GM18498 (cell line): ENCODE measurements around the gene TTC29.
"Not testable (repeated sequence)": the region's sequence is repeated elsewhere in the genome, so short reads cannot be mapped to it uniquely, and the experiment has no call there.

Source experiments
- ATAC-seq: cut with Tn5 transposase; IDR thresholded peaks from one replicate; pipeline ENCODE4 v1.9.1; 2021; ENCODE audit warnings: mild to moderate bottlenecking, moderate library complexity; ENCODE audit not compliant: unreplicated experiment

The TTC29 gene

DNA sequence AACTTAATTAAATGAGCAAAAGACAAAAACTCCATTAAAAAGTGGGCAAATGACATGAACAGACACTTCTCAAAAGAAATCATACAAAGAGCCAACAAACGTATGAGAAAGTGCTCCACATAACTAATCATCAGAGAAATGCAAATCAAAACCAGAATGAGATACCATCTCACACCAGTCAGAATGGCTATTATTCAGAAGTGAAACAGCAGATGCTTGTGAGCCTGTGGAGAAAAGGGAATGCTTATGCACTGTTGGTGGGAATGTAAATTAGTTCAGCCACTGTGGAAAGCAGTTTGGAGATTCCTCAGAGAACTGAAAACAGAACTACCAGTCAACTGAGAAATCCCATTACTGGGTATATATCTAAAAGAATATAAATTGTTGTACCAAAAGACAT is 222.1 kb downstream of the TTC29 start:
- not testable (repeated sequence) for ATAC-seq

DNA sequence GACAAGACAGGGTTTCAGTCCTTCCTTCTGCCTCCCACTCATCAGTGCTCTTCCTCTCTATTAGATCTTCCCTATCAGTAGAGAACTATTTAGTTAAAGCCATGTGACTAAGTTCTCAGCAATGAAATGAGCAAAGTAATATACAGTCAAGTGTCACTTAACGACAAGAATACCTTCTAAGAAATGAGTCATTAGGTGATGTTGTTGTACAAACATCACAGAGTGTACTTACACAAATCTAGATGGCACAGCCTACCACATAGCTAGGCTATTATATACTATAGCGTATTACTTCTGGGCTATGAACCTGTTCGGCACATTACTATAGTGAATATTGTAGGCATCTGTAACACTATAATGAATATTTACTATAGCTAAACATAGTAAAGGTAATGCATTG is 235.7 kb downstream of the TTC29 start:
- ATAC-seq: no peak

DNA sequence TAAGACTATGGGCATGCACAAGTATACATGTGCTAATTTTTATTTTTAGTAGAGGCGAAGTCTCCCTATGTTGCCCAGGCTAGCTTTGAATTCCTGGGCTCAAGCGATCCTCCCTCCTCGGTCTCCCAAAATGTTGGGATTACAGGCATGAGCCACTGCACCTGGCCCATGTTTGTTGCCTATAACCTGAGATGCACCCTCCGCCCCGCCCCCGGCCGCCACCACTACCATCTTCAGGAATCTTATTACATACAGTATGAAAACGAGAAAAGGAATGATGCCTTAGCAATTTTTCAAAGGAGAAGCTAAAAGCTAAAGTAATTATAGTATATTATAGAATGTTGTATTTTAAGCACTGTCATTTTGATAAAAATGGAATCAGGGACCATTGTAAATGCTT is 245.8 kb downstream of the TTC29 start:
- ATAC-seq: no peak

DNA sequence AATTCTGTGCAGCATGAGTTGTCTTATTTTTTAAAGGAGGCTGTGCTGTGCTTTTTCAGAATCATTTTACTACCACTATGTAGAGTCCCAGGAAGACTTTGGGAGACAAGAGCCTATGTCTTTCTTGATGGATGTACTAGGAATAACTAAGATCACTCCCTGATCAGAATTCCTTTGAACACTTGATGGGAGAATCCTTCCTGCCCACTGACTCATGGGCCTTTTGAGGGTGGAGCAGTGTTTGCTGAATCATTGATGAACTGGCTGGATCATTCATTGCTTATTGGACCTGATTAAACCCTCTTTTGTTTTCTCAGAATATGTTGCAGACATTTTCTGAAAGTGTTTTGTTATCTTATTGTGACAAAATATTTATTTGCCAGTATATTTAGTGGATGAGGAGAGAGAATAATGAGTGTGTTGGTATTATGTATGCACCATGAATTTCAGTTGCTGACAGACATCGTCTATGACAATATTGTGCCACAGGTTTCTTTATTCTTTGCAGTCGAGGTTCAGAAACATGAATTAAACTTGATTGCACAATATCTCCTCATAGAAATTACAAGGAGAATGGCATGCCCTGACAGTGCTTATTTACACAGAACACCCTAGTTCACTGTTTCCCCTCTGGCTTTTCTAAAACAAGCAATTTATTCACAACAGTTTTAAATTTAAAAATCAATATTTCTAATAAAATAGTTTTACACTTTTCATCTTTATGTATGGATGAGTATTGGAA is 270.7 kb downstream of the TTC29 start:
- no peak for ATAC-seq

DNA sequence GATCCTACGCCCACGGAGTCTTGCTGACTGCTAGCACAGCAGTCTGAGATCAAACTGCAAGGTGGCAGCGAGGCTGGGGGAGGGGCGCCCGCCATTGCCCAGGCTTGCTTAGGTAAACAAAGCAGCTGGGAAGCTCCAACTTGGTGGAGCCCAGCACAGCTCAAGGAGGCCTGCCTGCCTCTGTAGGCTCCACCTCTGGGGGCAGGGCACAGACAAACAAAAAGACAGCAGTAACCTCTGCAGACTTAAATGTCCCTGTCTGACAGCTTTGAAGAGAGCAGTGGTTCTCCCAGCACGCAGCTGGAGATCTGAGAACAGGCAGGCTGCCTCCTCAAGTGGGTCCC is 281.7 kb downstream of the TTC29 start:
- not testable (repeated sequence) for ATAC-seq

DNA sequence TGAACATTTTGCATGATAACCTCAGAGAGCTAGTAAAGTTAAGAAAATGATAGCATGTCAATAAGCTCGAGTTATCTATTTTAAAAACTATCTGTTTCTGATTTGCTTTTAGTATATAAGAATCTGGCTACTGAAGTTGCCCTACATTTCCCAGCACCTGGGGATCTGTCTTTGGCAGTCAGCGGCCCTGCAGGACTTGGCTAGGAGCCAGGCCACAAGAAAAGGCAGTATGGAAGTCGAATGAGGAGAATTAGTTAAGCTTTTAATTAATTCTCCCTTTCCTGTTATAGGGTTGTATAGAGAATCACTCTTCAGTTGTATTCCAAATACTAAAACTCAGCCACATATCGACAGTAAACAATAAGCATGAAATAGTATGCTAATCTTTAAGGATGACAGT is 284.3 kb downstream of the TTC29 start:
- no peak for ATAC-seq
